GM12801 (cell line): ENCODE data around the gene MED22.

Source experiments
- CTCF ChIP-seq: IDR thresholded peaks from one replicate; pipeline ENCODE4 v1.5.1; 2011; ENCODE audit warnings: control low read depth; ENCODE audit not compliant: insufficient read length; ENCODE audit errors: extremely low read depth

Gene MED22

DNA sequence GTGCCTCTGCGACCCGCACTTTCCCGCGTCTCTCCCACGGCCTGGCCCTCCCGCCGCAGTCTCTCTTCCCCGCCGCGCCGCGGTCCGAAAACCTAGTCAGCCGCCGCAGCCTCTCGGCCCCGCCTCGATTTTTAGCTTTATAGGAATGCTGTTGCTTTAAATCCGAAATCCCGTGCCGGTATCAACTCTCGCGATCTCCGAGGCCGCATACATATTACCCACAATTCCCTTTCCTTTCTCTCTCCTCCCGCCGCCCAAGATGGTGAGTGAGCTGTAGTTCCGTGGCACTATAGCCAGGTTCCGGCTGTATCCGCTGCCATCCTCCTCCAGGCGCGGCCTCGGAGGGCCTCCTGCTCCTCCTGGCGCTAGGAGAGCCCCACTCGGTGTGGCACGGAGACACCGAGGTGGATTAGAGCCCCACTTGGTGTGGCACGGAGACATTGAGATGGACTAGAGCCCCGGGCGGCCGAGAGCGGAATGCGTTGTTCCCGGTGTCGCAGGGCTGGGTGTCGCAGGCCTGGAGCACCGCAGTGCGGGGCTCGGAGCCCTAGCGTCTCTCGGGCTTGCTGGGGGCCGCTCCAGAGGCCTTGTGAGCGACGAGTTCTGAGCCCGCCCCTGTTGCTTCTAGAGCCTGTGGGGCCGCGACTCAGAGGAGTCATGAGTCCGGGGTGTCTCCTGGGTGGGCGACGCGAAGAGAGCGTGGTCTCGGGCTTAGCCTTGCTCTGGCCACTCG, at the start of gene MED22, which contains the start of gene RPL7A:
Gene MED22 (minus strand): TSS at position 147 of the 733 bp plus-strand sequence. CDS start 1,469 bp downstream, outside the sequence.
Gene RPL7A (plus strand): TSS at position 234 of the 733 bp plus-strand sequence. CDS start 26 bp downstream, at position 260.
- TF ChIP-seq CTCF, result no peak

- no peak for TF ChIP-seq CTCF
Measured at GRCh38 chr9:133397370-133397769, 49.4 kb upstream of the MED22 start.

- no peak for TF ChIP-seq CTCF
Measured at GRCh38 chr9:133396952-133397351, 49.0 kb upstream of the MED22 start.

GRCh38 chr9:133394687-133395271, 46.8 kb upstream of the MED22 start:
- TF ChIP-seq CTCF, result no peak

GRCh38 chr9:133393399-133393798, 45.5 kb upstream of the MED22 start:
- TF ChIP-seq CTCF, result no peak

GRCh38 chr9:133390713-133391112, 42.8 kb upstream of the MED22 start:
- TF ChIP-seq CTCF, result no peak

- TF ChIP-seq CTCF, result no peak
Measured at GRCh38 chr9:133389562-133389961, 41.6 kb upstream of the MED22 start.
